NCI-H2171 treated with DMSO at 0.1 percent for 48 hours (cell line): ENCODE measurements around the gene ADAM12.

Source experiments
- DNase-seq: peaks from one replicate; lab custom pipeline; 2025; lab: John Stamatoyannopoulos, UW

The ADAM12 gene

GRCh38 chr10:126387931-126388911 is at the start of gene ADAM12:
Gene ADAM12 (minus strand): TSS chr10:126388477. CDS start chr10:126388145, 332 bp downstream.
- DNase-seq = no peak

GRCh38 chr10:126437635-126438406 is 49.5 kb upstream of the ADAM12 start:
- no peak for DNase-seq

GRCh38 chr10:126434235-126434634 is 46.0 kb upstream of the ADAM12 start:
- no peak for DNase-seq

GRCh38 chr10:126433351-126433750 is 45.1 kb upstream of the ADAM12 start:
- no peak for DNase-seq

DNA sequence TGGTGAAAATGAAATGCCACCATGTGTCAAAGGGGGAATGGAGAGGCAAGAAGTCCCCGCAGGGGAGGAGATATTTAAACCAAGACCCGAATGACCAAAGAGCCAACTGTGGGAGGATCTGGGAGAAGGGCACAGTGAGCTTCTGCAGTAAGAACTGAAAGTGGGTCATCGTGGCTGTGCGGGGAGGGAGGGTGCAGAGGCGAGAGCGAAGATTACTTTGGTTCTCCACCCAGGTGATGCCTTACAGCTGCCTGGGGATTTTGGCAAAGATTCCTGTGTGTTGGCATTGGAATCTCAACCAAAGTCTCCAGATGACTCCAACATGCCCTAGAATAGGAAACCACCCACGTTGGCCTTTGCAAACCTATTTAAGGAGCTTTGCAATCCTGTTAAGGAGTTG is 44.2 kb upstream of the ADAM12 start:
- DNase-seq = no peak

DNA sequence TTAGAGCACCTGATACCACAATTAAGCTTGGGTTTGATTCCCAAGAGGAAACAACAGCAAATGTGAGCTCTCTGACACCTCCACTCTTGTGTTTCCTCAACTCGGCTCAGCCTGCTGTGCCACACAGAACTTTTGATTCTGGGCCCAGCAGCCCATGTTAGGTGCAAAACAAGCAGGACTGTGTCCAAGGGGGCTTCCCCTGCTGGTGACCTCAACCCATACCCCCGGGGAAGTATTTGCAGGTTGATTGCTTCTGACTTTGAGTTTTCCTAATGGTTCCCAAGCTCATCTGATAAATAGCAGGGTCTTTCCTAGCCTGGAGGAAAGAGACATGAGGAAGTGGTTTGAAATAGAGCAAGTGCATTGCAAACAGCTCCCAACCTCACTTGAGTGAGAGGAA is 43.5 kb upstream of the ADAM12 start:
- DNase-seq = peak; percentile 11

DNA sequence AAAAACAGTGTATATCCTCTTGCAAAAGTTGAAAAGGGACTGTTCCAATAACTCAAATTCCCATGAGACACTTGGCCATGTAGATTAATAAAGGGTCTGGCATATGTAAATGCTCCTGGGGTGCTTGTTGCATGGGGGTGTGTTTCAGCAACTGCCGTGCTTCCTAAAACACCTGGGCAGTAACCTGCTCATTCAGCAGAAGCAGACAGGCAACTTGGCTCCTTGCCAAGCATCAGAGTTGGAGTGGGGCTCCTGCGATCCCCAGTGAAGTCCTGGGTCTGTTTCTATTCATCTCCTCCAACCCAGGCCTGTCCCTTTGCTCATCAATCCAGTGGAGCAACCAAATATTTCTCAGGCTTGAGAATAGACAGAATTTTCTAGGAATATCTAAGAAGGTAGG is 42.2 kb upstream of the ADAM12 start:
- peak; percentile 60 for DNase-seq

GRCh38 chr10:126429275-126429674 is 41.0 kb upstream of the ADAM12 start:
- DNase-seq = no peak

- DNase-seq = no peak
Measured at GRCh38 chr10:126425489-126426065, 37.3 kb upstream of the ADAM12 start.

- no peak for DNase-seq
Measured at GRCh38 chr10:126425032-126425431, 36.8 kb upstream of the ADAM12 start.

DNA sequence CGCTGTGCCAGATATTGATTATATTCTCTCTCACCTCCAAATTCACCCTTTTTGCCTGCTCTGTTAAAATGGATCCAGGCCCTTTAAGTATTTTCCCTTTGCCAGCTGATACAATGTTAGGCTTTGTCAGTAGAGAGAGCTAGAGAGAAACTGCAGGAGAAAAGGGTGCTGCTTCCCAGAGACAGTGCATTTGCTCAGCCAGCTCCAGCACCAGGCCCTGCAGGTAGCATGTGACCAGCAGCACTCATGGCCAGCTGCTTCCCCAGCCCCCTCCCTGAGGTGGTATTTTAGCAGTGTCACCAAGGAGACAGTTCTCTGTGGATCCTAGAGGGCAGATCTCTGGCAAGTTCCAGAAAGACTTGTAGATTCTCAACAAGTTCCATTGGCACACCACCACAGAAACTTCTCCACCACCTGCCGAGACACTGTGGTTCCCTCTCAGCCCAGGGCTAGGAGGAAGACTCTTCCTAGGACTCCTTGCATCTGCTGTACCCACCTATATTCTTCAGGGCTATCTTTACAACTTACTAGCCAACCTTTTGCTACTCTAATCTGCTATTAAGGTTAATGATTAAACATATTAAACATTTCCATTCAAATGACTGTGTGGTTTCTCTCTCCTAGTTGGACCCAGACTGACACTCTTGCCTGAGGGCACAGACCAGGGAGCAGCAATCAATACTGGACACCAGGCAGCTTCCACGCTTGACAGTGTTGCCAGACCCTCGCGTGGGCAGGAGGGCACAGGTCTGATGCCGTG is 35.6 kb upstream of the ADAM12 start:
- no peak for DNase-seq

DNA sequence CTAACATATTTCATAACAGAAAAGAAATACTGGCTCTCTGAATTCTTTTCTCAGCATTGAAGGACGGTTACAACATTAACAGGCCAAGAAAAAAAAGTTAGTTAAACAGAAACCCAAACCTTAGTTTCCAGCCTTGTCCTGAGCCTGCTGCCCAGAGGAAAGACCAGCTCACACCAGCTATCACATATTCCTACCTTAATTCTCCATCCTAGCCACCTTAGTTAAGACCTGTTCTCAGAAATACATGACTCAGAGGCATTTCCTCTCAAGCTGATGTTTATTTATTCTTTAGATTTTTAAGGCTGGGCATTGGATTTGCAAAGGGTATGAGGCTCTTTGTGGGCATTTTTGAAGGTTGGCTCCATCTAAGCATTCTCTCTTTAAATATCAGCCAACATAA is 34.3 kb upstream of the ADAM12 start:
- DNase-seq = no peak

DNA sequence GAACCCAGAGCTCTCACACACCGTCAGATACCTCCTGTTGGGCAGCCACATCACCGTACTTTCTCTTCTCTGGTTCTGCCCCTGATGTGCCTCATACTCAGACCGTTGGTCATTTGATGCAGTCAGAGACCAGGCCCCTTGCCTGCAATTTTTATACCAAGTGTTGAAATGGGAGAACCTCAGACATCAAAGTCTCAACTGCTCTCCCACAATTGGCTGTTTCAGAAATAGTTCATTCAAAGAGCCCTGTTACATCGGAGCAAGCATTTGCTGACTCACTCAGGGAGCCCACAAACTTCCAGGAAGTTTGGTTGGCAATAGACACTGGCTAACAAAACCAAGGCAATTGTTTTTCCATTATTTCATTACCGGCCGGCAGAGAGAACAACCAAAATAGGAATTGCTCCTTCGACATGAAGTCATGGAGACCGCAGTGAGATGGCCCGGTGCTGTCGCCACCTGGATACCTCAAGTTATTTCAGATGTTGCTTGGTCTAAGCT is 33.5 kb upstream of the ADAM12 start:
- no peak for DNase-seq

GRCh38 chr10:126420567-126421300 is 32.5 kb upstream of the ADAM12 start:
- DNase-seq = no peak

GRCh38 chr10:126417220-126417825 is 29.0 kb upstream of the ADAM12 start:
- no peak for DNase-seq

- DNase-seq = no peak
Measured at GRCh38 chr10:126409821-126410220, 21.5 kb upstream of the ADAM12 start.

GRCh38 chr10:126408953-126409641 is 20.8 kb upstream of the ADAM12 start:
- DNase-seq = no peak

- DNase-seq = no peak
Measured at GRCh38 chr10:126407831-126408230, 19.6 kb upstream of the ADAM12 start.

GRCh38 chr10:126405239-126405775 is 17.0 kb upstream of the ADAM12 start:
- no peak for DNase-seq
